ENCODE results near the gene ALG6.
"Not testable (repeated sequence)": the region's sequence is repeated elsewhere in the genome, so short reads cannot be mapped to it uniquely, and the experiment has no call there.

Gene ALG6

GRCh38 chr1:63328122-63328521 is 39.3 kb upstream of the ALG6 start:
- DNase-seq (ENCODE audit: low read depth, low spot score) = no peak

GRCh38 chr1:63328781-63329180 is 38.6 kb upstream of the ALG6 start:
- no peak for DNase-seq (ENCODE audit: low read depth, low spot score)

GRCh38 chr1:63329621-63330330 is 37.7 kb upstream of the ALG6 start:
- no peak for DNase-seq (ENCODE audit: low read depth, low spot score)

GRCh38 chr1:63330331-63330916 is 37.0 kb upstream of the ALG6 start:
- no peak for DNase-seq (ENCODE audit: low read depth, low spot score)

- no peak for DNase-seq (ENCODE audit: low read depth, low spot score)
Measured at GRCh38 chr1:63342402-63342801, 25.0 kb upstream of the ALG6 start.

GRCh38 chr1:63343922-63344321 is 23.5 kb upstream of the ALG6 start:
- DNase-seq (ENCODE audit: low read depth, low spot score) = no peak

GRCh38 chr1:63350320-63350719 is 17.1 kb upstream of the ALG6 start:
- DNase-seq (ENCODE audit: low read depth, low spot score) = no peak

- no peak for DNase-seq (ENCODE audit: low read depth, low spot score)
Measured at GRCh38 chr1:63352736-63353135, 14.7 kb upstream of the ALG6 start.

- DNase-seq (ENCODE audit: low read depth, low spot score) = not testable (repeated sequence)
Measured at GRCh38 chr1:63356234-63356633, 11.2 kb upstream of the ALG6 start.

- no peak for DNase-seq (ENCODE audit: low read depth, low spot score)
Measured at GRCh38 chr1:63359561-63359960, 7.9 kb upstream of the ALG6 start.

GRCh38 chr1:63362073-63362472 is 5.4 kb upstream of the ALG6 start:
- no peak for DNase-seq (ENCODE audit: low read depth, low spot score)

- DNase-seq (ENCODE audit: low read depth, low spot score) = no peak
Measured at GRCh38 chr1:63362578-63362977, 4.8 kb upstream of the ALG6 start.

- DNase-seq (ENCODE audit: low read depth, low spot score) = no peak
Measured at GRCh38 chr1:63363014-63363413, 4.4 kb upstream of the ALG6 start.

GRCh38 chr1:63366908-63367214 is 566 bp upstream of the ALG6 start:
- no peak for DNase-seq (ENCODE audit: low read depth, low spot score)

- DNase-seq (ENCODE audit: low read depth, low spot score) = no peak
Measured at GRCh38 chr1:63368131-63368530, 704 bp downstream of the ALG6 start.

GRCh38 chr1:63379583-63379982 is 12.2 kb downstream of the ALG6 start:
- DNase-seq (ENCODE audit: low read depth, low spot score) = no peak

GRCh38 chr1:63381741-63382140 is 14.3 kb downstream of the ALG6 start:
- no peak for DNase-seq (ENCODE audit: low read depth, low spot score)

GRCh38 chr1:63401945-63402344 is 34.5 kb downstream of the ALG6 start:
- DNase-seq (ENCODE audit: low read depth, low spot score) = no peak

GRCh38 chr1:63403386-63403785 is 36.0 kb downstream of the ALG6 start:
- no peak for DNase-seq (ENCODE audit: low read depth, low spot score)

GRCh38 chr1:63405021-63405420 is 37.6 kb downstream of the ALG6 start:
- no peak for DNase-seq (ENCODE audit: low read depth, low spot score)

GRCh38 chr1:63405987-63406386 is 38.6 kb downstream of the ALG6 start:
- no peak for DNase-seq (ENCODE audit: low read depth, low spot score)

GRCh38 chr1:63407002-63407401 is 39.6 kb downstream of the ALG6 start:
- DNase-seq (ENCODE audit: low read depth, low spot score) = no peak

- no peak for DNase-seq (ENCODE audit: low read depth, low spot score)
Measured at GRCh38 chr1:63408331-63408730, 40.9 kb downstream of the ALG6 start.

- DNase-seq (ENCODE audit: low read depth, low spot score) = no peak
Measured at GRCh38 chr1:63411066-63411465, 43.6 kb downstream of the ALG6 start.
